SK-N-SH treated with all-trans-retinoic acid at 6 μM for 48 hours (cell line): ENCODE results near the gene ATF5.

Source experiments
- ATAC-seq: fragments of 200-7000 bp; cut with Tn5 transposase; 3 replicates; pipeline ENCODE4 v1.9.1; 2020; ENCODE audit warnings: mild to moderate bottlenecking, moderate library complexity
- ARNTL ChIP-seq: fragments of 450-650 bp; formaldehyde crosslinking; IDR thresholded peaks from 2 replicates; pipeline ENCODE4 v1.5.0; 2020; ENCODE audit warnings: low read depth, mild to moderate bottlenecking, moderate library complexity, borderline replicate concordance
- BACH2 ChIP-seq: fragments of 250-450 bp; sonication (Bioruptor Pico); IDR thresholded peaks from 2 replicates; pipeline ENCODE4 v1.9.0; 2021; ENCODE audit warnings: mild to moderate bottlenecking, borderline replicate concordance
- ESRRG ChIP-seq: fragments of 250-450 bp; sonication (Bioruptor Pico); IDR thresholded peaks from 2 replicates; pipeline ENCODE4 v1.6.1; 2021; ENCODE audit warnings: mild to moderate bottlenecking
- GLIS3 ChIP-seq: fragments of 250-450 bp; sonication (Bioruptor Pico); IDR thresholded peaks from 2 replicates; pipeline ENCODE4 v1.5.0; 2020; ENCODE audit warnings: mild to moderate bottlenecking, moderate library complexity
- ISL1 ChIP-seq: fragments of 250-450 bp; sonication (Bioruptor Pico); IDR thresholded peaks from 2 replicates; pipeline ENCODE4 v2.1.2; 2022; ENCODE audit warnings: mild to moderate bottlenecking, moderate library complexity
- OSR1 ChIP-seq: fragments of 250-450 bp; sonication (Bioruptor Pico); IDR thresholded peaks from 2 replicates; pipeline ENCODE4 v1.8.0; 2022; ENCODE audit warnings: moderate library complexity, mild to moderate bottlenecking, inconsistent platforms
- PPARA ChIP-seq: fragments of 250-450 bp; sonication (Bioruptor Pico); IDR thresholded peaks from 2 replicates; pipeline ENCODE4 v1.5.0; 2020; ENCODE audit warnings: mild to moderate bottlenecking, borderline replicate concordance
- RARB ChIP-seq: fragments of 250-450 bp; sonication (Bioruptor Pico); IDR thresholded peaks from 2 replicates; pipeline ENCODE4 v1.8.0; 2021; ENCODE audit warnings: mild to moderate bottlenecking, moderate library complexity
- SNAI2 ChIP-seq: fragments of 250-450 bp; sonication (Bioruptor Pico); IDR thresholded peaks from 2 replicates; pipeline ENCODE4 v1.5.0; 2020; ENCODE audit warnings: mild to moderate bottlenecking, moderate library complexity
- TCF4 ChIP-seq: fragments of 250-450 bp; sonication (Bioruptor Pico); IDR thresholded peaks from 2 replicates; pipeline ENCODE4 v1.8.0; 2021; ENCODE audit warnings: mild to moderate bottlenecking, moderate library complexity, borderline replicate concordance
- TOX ChIP-seq: fragments of 250-450 bp; sonication (Bioruptor Pico); IDR thresholded peaks from 2 replicates; pipeline ENCODE4 v1.8.0; 2021; ENCODE audit warnings: mild to moderate bottlenecking, moderate library complexity, borderline replicate concordance
- ZFP3 ChIP-seq: fragments of 250-450 bp; sonication (Bioruptor Pico); IDR thresholded peaks from 2 replicates; pipeline ENCODE4 v1.5.0; 2020; ENCODE audit warnings: mild to moderate bottlenecking, moderate library complexity
- ZNF565 ChIP-seq: fragments of 450-650 bp; formaldehyde crosslinking; conservative IDR thresholded peaks from 2 replicates; pipeline ENCODE4 v1.5.0; 2020; ENCODE audit warnings: low read depth, mild to moderate bottlenecking, moderate library complexity
- ZNF70 ChIP-seq: fragments of 450-650 bp; formaldehyde crosslinking; IDR thresholded peaks from 2 replicates; pipeline ENCODE4 v1.5.0; 2020; ENCODE audit warnings: mild to moderate bottlenecking, moderate library complexity
- ZNF8 ChIP-seq: fragments of 450-650 bp; formaldehyde crosslinking; IDR thresholded peaks from 2 replicates; pipeline ENCODE4 v1.5.0; 2020; ENCODE audit warnings: mild to moderate bottlenecking, moderate library complexity
- TF ChIP-seq, protein P1 (sequence below): fragments of 250-450 bp; sonication (Bioruptor Pico); IDR thresholded peaks from 2 replicates; pipeline ENCODE4 v1.5.1; 2020; ENCODE audit warnings: low read depth, mild to moderate bottlenecking, moderate library complexity
- TF ChIP-seq, protein P2 (sequence below): fragments of 250-450 bp; sonication (Bioruptor Pico); IDR thresholded peaks from 2 replicates; pipeline ENCODE4 v1.5.1; 2021; ENCODE audit warnings: mild to moderate bottlenecking, moderate library complexity
- TF ChIP-seq, protein P3 (sequence below): fragments of 250-450 bp; sonication (Bioruptor Pico); IDR thresholded peaks from 2 replicates; pipeline ENCODE4 v1.8.0; 2021; ENCODE audit warnings: low read depth, mild to moderate bottlenecking, moderate library complexity, borderline replicate concordance
- TF ChIP-seq, protein P4 (sequence below): fragments of 250-450 bp; sonication (Bioruptor Pico); IDR thresholded peaks from 2 replicates; pipeline ENCODE4 v1.8.0; 2020; ENCODE audit warnings: mild to moderate bottlenecking, moderate library complexity, borderline replicate concordance

Gene ATF5, protein sequence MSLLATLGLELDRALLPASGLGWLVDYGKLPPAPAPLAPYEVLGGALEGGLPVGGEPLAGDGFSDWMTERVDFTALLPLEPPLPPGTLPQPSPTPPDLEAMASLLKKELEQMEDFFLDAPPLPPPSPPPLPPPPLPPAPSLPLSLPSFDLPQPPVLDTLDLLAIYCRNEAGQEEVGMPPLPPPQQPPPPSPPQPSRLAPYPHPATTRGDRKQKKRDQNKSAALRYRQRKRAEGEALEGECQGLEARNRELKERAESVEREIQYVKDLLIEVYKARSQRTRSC

DNA sequence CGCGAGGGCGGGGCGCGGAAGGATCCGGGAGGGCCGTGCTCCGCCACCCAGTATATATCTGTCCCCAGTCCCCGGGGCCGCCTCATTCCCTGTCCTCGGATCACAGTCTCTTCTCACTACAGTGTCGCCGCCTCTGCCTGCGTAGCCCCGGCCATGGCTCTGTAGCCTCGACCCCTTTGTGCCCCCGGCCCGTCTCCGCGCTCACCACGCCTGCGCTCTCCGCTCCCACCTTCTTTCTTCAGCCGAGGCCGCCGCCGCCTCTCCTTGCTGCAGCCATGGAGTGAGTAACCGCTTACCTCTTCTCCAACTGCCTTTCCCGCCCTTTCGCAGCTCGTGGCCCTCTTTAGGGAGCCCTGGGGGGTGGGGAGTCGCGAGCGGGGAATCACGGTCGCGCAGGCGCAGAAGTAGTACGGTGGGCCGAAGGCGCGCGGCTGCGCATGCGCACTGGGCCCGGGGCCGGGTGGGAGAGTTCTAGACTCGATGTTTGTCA lies at the start of gene ATF5, which contains the start of gene NUP62:
Gene ATF5, plus strand, starts transcription at position 85 of the 490 bp plus-strand sequence. CDS start 1,646 bp downstream, outside the sequence.
Gene NUP62, minus strand, starts transcription at position 384 of the 490 bp plus-strand sequence. CDS start 19,697 bp downstream, outside the sequence.
- ATAC-seq = peak; percentile 74
- TF ChIP-seq ARNTL (CRISPR knock-in tag) = no peak
- TF ChIP-seq BACH2 (CRISPR knock-in tag) = no peak
- TF ChIP-seq ZFP3 (CRISPR knock-in tag) = no peak

DNA sequence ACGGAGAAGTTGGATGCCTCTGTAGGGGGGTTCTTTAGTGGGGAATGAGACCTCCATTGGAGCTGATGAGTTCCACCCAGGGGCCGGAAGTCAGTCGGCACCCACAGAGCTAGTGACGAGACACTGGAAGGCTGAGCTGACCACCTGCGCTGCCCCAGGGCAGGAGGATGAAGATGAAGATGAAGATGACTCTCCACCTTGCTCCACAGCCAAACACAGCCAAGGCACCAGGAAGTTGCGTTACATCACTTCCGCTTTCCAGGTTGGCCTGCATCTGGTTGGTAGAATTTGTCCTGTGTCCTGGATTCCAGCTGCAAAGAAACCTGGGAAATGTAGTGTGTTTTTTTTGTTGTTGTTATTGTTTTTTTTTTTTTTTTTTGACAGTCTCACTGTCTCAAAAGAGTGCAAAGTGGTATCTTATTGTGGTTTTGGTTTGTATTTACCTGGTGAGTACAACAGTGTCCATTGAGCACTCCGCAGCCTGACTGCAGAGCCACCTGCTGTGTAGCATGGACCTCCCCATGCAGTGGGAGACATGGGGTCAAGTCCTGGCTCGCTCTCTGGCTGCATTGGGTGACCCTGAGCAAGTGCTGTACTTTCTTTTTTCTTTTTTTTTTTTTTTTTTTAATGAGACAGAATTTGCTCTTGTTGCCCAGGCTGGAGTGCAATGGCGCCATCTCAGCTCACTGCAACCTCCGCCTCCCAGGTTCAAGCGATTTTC lies 49.6 kb upstream of the ATF5 start:
- ATAC-seq = no peak
- TF ChIP-seq RARB (CRISPR knock-in tag) (no peak), GLIS3 (CRISPR knock-in tag) (no peak), SNAI2 (CRISPR knock-in tag) (no peak), ZNF8 (CRISPR knock-in tag) (no peak), TCF4 (CRISPR knock-in tag) (no peak), BACH2 (CRISPR knock-in tag) (no peak), ZNF565 (CRISPR knock-in tag) (no peak), ARNTL (CRISPR knock-in tag) (no peak), TOX (CRISPR knock-in tag) (no peak), OSR1 (no peak), ESRRG (CRISPR knock-in tag) (no peak), PPARA (no peak), ZFP3 (CRISPR knock-in tag) (no peak), ZNF70 (CRISPR knock-in tag) (no peak)
- TF ChIP-seq, protein P1, sequence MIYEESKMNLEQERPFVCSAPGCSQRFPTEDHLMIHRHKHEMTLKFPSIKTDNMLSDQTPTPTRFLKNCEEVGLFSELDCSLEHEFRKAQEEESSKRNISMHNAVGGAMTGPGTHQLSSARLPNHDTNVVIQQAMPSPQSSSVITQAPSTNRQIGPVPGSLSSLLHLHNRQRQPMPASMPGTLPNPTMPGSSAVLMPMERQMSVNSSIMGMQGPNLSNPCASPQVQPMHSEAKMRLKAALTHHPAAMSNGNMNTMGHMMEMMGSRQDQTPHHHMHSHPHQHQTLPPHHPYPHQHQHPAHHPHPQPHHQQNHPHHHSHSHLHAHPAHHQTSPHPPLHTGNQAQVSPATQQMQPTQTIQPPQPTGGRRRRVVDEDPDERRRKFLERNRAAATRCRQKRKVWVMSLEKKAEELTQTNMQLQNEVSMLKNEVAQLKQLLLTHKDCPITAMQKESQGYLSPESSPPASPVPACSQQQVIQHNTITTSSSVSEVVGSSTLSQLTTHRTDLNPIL (CRISPR knock-in tag) = no peak
- TF ChIP-seq, protein P2, sequence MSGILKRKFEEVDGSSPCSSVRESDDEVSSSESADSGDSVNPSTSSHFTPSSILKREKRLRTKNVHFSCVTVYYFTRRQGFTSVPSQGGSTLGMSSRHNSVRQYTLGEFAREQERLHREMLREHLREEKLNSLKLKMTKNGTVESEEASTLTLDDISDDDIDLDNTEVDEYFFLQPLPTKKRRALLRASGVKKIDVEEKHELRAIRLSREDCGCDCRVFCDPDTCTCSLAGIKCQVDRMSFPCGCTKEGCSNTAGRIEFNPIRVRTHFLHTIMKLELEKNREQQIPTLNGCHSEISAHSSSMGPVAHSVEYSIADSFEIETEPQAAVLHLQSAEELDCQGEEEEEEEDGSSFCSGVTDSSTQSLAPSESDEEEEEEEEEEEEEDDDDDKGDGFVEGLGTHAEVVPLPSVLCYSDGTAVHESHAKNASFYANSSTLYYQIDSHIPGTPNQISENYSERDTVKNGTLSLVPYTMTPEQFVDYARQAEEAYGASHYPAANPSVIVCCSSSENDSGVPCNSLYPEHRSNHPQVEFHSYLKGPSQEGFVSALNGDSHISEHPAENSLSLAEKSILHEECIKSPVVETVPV (CRISPR knock-in tag) = no peak

DNA sequence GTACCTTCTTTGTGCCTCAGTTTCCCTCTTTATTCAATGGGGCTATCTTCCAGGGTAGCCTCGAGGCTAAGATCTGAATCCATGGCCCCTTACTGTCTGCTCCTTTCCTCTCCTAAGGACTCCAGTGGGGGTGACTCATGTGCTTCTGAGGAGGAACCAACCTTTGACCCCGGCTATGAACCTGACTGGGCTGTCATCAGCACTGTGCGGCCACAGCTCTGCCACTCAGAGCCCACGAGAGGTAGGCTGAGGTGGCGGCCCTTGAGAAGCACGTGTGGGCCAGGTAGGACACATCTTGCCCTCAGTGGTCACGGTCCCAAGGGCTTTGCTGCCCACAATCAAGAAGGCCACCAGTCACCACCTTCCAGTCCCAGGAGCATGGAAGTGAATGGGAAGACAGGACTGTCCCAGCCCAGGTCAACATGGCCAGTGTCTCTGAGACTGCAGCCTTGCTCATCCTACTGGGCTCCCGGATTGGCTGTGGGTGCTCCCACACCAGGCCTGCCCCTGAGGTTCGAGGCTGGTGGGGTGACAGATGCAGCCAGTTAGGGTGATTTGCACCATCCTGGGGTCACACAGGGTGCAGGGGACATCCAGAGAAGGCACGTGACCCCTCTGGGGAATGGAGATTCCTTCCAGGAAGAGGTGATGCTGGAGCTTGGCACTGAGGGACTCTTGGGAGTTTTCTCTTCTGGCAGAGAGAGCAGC lies 48.7 kb upstream of the ATF5 start:
- no peak for ATAC-seq

More for the DNA sequence above, 48.7 kb upstream of the ATF5 start:
- TF ChIP-seq PPARA (no peak), ZNF565 (CRISPR knock-in tag) (no peak), SNAI2 (CRISPR knock-in tag) (no peak), OSR1 (no peak), TCF4 (CRISPR knock-in tag) (no peak), ISL1 (CRISPR knock-in tag) (no peak)
- TF ChIP-seq, protein P3, sequence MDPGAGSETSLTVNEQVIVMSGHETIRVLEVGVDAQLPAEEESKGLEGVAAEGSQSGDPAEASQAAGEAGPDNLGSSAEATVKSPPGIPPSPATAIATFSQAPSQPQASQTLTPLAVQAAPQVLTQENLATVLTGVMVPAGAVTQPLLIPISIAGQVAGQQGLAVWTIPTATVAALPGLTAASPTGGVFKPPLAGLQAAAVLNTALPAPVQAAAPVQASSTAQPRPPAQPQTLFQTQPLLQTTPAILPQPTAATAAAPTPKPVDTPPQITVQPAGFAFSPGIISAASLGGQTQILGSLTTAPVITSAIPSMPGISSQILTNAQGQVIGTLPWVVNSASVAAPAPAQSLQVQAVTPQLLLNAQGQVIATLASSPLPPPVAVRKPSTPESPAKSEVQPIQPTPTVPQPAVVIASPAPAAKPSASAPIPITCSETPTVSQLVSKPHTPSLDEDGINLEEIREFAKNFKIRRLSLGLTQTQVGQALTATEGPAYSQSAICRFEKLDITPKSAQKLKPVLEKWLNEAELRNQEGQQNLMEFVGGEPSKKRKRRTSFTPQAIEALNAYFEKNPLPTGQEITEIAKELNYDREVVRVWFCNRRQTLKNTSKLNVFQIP (CRISPR knock-in tag) = no peak
- TF ChIP-seq, protein P4, sequence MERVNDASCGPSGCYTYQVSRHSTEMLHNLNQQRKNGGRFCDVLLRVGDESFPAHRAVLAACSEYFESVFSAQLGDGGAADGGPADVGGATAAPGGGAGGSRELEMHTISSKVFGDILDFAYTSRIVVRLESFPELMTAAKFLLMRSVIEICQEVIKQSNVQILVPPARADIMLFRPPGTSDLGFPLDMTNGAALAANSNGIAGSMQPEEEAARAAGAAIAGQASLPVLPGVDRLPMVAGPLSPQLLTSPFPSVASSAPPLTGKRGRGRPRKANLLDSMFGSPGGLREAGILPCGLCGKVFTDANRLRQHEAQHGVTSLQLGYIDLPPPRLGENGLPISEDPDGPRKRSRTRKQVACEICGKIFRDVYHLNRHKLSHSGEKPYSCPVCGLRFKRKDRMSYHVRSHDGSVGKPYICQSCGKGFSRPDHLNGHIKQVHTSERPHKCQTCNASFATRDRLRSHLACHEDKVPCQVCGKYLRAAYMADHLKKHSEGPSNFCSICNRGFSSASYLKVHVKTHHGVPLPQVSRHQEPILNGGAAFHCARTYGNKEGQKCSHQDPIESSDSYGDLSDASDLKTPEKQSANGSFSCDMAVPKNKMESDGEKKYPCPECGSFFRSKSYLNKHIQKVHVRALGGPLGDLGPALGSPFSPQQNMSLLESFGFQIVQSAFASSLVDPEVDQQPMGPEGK = no peak
- TF ChIP-seq, all 23 proteins: peak for 0
